HG03280 (cell line): ENCODE results near the gene SGCB.
A peak's percentile ranks its signal among the peaks of the same experiment; 100 is the strongest.
"Not testable (repeated sequence)": the region's sequence is repeated elsewhere in the genome, so short reads cannot be mapped to it uniquely, and the experiment has no call there.

Source experiments
- ATAC-seq: cut with Tn5 transposase; IDR thresholded peaks from one replicate; pipeline ENCODE4 v1.9.1; 2021; ENCODE audit warnings: mild to moderate bottlenecking, moderate library complexity; ENCODE audit not compliant: unreplicated experiment

Gene SGCB, protein sequence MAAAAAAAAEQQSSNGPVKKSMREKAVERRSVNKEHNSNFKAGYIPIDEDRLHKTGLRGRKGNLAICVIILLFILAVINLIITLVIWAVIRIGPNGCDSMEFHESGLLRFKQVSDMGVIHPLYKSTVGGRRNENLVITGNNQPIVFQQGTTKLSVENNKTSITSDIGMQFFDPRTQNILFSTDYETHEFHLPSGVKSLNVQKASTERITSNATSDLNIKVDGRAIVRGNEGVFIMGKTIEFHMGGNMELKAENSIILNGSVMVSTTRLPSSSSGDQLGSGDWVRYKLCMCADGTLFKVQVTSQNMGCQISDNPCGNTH

GRCh38 chr4:52038103-52038912 lies at the start of gene SGCB:
Gene SGCB, minus strand, starts transcription at chr4:52038299. Its CDS starts 40 bp downstream, at chr4:52038259.
- ATAC-seq, result peak; percentile 91

GRCh38 chr4:52086425-52086824 lies 48.3 kb upstream of the SGCB start:
- not testable (repeated sequence) for ATAC-seq

GRCh38 chr4:52081216-52081615 lies 43.1 kb upstream of the SGCB start:
- no peak for ATAC-seq

DNA sequence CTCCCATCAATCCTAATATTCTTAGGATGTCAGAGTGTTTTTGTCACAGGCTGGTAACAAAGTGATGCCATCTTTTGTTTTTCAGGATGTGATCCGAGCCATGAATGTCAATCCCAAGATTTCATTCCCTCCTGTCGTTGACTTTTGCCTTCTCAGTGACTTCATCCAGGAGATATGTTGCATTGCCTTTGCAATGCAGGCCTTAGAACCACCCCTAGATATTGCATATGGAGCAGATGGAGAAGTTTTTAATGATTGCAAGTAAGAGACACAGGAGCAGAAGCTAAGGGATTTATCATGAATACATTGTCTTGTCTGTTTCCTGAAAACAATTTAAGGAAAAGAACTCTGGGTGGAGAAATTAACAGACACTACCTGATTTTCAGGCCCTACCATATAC lies 41.6 kb upstream of the SGCB start:
- ATAC-seq, result no peak

DNA sequence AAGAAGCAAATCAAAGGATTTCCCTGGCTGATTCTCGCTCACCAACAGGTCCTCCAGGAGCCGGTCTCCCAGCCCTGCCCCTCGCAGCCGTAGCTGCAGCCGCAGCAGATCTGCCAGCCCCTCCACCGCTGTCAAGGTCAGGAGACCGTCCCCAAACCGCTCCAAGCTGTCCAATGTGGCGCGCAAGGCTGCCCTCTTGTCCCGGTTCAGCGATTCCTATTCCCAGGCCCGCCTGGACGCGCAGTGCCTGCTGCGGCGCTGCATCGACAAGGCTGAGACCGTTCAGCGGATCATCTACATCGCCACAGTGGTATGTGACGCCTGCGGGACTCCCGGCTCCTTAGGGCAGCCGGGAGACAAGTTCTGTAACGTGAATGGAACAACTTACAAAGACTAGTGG lies 38.6 kb upstream of the SGCB start:
- no peak for ATAC-seq

DNA sequence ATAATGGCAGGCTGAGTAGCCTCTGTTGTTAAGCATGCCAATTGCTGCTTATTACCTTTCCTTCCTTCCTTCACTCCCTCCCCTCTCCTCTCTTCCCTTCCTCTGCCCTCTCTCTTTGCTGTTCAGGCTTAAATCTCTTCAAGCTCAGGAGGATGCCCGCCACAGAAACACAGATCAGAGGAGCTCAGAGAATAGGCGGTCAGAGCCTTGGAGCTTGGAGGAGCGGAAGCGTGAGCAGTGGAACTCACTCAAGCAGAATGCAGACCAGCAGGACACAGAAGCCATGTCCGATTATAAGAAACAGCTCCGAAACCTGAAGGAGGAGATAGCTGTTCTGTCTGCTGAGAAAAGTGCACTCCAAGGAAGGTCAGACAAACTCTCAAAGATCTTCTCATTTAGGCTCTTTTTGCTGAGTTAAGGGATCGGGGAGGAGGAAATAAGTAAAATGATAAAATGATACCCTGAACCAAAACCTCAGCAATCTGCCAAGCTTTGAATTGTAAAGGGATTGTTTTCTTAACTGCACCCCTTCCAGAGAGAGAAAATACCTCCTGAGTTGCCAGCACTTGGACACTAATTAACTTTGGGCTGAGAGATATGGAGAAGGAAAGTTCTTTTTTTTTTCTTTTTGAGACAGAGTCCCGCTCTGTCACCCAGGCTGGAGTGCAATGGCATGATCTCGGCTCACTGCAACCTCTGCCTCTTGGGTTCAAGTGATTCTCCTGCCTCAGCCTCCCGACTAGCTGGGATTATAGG lies 33.9 kb upstream of the SGCB start:
- ATAC-seq, result no peak

DNA sequence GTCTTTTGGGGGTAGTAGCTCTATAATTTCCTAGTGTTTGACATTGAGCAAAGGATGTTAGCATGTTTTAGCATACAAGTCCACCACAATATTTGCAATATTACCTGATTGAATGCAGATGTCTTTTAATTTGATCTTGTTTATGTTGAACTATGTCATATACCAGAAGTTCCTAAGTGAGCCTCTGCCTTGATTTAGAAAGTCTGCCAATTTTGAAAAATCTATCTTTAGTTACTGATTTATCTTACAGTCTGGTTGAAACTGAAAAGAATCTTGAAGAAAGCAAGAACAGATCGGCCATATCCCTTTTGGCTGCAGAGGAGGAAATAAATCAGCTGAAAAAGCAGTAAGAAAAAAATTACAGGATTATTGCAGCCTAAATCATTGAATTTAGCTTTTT lies 31.5 kb upstream of the SGCB start:
- no peak for ATAC-seq

GRCh38 chr4:52059372-52059771 lies 21.3 kb upstream of the SGCB start:
- ATAC-seq, result no peak

- no peak for ATAC-seq
Measured at GRCh38 chr4:52058275-52058674, 20.2 kb upstream of the SGCB start.

DNA sequence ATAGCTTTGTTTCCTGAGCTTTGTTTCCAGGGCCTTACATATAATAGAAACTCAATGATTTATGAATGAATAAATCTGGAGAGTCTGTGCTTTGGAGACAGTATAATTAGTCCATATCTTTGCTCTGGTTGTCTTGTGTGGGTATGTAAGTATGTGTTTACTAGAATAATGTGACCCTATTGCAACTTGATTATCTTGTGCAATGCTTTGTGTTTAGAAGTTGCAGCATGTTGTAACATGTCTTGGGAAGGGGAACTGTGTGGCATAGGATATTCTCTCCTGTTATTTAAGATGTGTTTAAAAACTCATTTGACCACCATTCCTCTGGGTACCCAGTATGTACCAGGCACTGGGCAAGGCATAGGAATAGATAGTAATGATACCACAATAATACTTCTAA lies 19.1 kb upstream of the SGCB start:
- no peak for ATAC-seq

DNA sequence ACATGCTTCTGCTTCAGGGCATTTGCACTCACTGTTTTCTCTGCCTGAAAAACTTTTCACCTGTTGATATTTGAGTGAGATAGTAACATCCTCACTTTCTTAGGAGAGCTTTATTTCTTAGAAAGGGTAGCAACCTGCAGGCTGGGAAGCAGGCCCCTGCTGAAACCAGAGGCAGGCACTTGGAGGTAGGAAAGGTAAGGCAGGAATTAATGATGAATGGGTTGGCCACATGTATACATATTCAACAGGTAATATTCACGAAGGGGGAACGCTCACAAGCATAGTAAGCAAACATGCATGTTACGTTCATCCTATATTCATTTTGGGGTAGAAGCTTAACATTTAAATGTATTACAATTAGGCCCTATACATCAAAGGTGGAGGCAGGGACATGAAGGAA lies 16.2 kb upstream of the SGCB start:
- no peak for ATAC-seq

- peak; percentile 49 for ATAC-seq
Measured at GRCh38 chr4:52052475-52052780, 14.3 kb upstream of the SGCB start.

GRCh38 chr4:52051615-52052474 lies 13.7 kb upstream of the SGCB start:
- ATAC-seq, result peak; percentile 62

- ATAC-seq, result peak; percentile 49
Measured at GRCh38 chr4:52051213-52051614, 13.1 kb upstream of the SGCB start, which contains the start of gene SPATA18. Gene SPATA18, plus strand, starts transcription at chr4:52051304. Its CDS starts 401 bp downstream, at chr4:52051705.

- ATAC-seq, result no peak
Measured at GRCh38 chr4:52049266-52049665, 11.2 kb upstream of the SGCB start.

- no peak for ATAC-seq
Measured at GRCh38 chr4:52045028-52045427, 6.9 kb upstream of the SGCB start.

DNA sequence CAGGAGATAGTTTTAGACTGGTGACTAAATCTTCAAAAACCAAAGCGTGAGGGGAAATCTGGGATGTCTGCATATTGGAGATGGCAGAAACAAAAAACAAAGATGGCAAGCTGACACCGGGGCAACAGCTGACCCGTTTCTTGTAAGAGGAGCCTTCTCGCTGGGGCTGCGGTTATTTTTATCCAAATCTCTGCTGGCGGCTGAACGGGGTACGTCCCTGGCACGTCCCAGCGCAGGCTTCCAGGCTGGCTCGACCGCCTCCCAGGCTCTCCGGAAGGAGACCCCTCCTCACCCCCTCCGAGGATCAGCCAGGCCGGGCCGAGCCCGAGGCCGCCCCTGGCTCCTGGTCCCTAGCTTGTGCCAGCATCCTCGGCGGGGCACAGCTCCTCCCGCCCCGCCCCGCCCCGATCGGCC lies 403 bp downstream of the SGCB start:
- peak; percentile 56 for ATAC-seq

DNA sequence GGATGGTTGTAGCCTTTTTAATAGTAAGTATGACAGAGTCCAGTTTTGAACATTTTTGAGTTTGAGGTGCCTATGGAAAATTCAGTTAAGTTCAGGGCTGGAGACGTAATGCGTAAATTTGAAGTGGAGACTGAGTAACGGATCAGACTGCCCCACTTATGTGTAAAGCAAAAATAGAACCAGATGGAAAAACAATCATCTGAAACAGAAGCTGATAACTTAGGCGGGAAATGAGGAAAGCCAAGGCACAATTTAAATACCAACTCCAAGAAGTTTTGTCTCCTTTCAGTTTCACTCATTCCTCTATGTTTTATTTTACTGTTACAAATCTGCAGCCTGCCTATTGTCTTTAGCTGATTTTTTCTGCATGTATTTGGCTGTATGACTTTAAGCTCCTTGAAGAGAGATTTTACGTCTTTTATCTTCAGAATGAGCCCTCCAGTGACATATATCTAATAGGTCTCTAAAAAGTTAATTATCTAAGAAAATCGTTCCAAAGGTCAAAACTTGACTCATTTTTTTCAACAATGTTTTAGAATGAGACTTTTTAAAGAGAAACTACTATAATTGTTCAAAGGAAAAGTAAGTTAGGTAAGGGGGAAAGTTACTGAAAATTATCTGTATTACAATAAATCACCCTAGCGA lies 1.1 kb downstream of the SGCB start:
- ATAC-seq, result no peak

DNA sequence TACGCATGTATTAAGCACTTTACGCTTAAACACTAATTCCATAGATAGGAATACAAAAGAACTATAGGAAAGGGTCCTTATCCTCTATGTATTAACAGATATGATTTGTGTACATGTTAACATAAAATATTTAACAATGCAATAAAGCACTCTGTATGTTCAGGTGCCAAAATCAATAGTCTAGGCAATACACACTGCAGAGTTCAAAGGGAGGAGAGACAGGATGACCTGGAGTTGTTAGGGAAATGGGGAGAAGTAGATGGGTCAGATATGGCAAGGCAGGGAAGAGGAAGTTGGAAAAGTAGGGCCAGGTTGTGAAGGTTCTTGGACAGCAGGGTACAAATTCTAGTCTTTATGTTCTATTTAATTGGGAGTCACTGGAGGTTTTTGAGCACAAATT lies 2.9 kb downstream of the SGCB start:
- ATAC-seq, result no peak

DNA sequence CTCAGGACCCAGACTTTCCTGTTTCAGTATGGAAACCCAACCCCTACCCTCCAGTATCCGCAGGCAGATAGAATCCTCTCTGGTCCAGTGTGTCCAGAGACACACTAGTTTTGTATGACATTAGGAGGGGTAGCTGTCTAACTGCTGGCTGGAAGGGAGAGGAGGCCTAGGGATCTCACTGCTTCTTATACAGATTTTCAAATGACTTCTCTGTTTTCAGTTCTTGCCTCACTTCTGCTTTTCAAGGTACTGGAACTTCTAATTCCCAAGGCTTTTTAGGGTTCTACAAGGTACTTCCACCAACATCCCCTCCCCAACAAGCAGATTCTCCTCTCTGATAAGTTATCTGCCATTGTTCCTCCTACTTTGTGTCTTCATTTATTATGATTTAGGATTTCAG lies 6.1 kb downstream of the SGCB start:
- ATAC-seq, result no peak
